Hepatocyte (in vitro differentiated cells): ENCODE data around the gene PSMB8. TPM values are rescaled to one million over a fixed set of nuclear protein-coding genes. Genes with fewer than 3 reads are reported as not detected.
A peak's percentile ranks its signal among the peaks of the same experiment; 100 is the strongest.

Experiments used
- DNase-seq: peaks from one replicate; pipeline ENCODE4 v3.0.0-alpha.2; 2016; ENCODE audit warnings: low spot score
- H2AFZ ChIP-seq: fragments of 200-600 bp; sonication (generic); 2 replicates; pipeline ENCODE4 v1.6.0; 2016; ENCODE audit warnings: antibody characterized with exemption, mild to moderate bottlenecking
- H3K27ac ChIP-seq: fragments of 200-600 bp; sonication (generic); 2 replicates; pipeline ENCODE4 v1.5.1; 2016; ENCODE audit warnings: mild to moderate bottlenecking
- H3K27me3 ChIP-seq: fragments of 200-600 bp; sonication (generic); 2 replicates; pipeline ENCODE4 v1.6.1; 2016
- H3K36me3 ChIP-seq: fragments of 200-600 bp; sonication (generic); replicated peaks from 2 replicates; pipeline ENCODE4 v1.5.1; 2016; ENCODE audit warnings: low read depth; ENCODE audit not compliant: insufficient read depth
- H3K4me1 ChIP-seq: fragments of 200-600 bp; sonication (generic); 2 replicates; pipeline ENCODE4 v1.5.1; 2016; ENCODE audit warnings: mild to moderate bottlenecking, moderate library complexity; ENCODE audit not compliant: insufficient read depth
- H3K4me2 ChIP-seq: fragments of 200-600 bp; sonication (generic); 2 replicates; pipeline ENCODE4 v1.6.0; 2016
- H3K4me3 ChIP-seq: fragments of 200-600 bp; sonication (generic); 2 replicates; pipeline ENCODE4 v1.5.1; 2016; ENCODE audit warnings: mild to moderate bottlenecking
- H3K79me2 ChIP-seq: fragments of 200-600 bp; sonication (generic); 2 replicates; pipeline ENCODE4 v1.6.0; 2017; ENCODE audit warnings: mild to moderate bottlenecking
- H3K9me2 ChIP-seq: fragments of 200-600 bp; sonication (generic); replicated peaks from 2 replicates; pipeline ENCODE4 v1.6.0; 2017; ENCODE audit warnings: mild to moderate bottlenecking; ENCODE audit not compliant: insufficient read depth
- H3K9me3 ChIP-seq: fragments of 200-600 bp; sonication (generic); 2 replicates; pipeline ENCODE4 v1.5.1; 2016; ENCODE audit warnings: low read depth, mild to moderate bottlenecking
- H4K20me1 ChIP-seq: fragments of 200-600 bp; sonication (generic); 2 replicates; pipeline ENCODE4 v1.6.0; 2016; ENCODE audit warnings: mild to moderate bottlenecking; ENCODE audit not compliant: insufficient read depth, poor library complexity, severe bottlenecking
- EZH2 ChIP-seq: fragments of 200-600 bp; sonication (generic); IDR thresholded peaks from 2 replicates; pipeline ENCODE4 v1.6.1; 2016; ENCODE audit warnings: antibody characterized with exemption, mild to moderate bottlenecking, borderline replicate concordance
- EZH2phosphoT487 ChIP-seq: fragments of 200-600 bp; sonication (generic); IDR thresholded peaks from one replicate; pipeline ENCODE4 v1.6.1; 2018; ENCODE audit warnings: antibody characterized with exemption, mild to moderate bottlenecking, low read depth, moderate library complexity; ENCODE audit not compliant: unreplicated experiment, severe bottlenecking
- WGBS: methylation state at CpG from one replicate; pipeline ENCODE4 v1.1.6; 2016; ENCODE audit warnings: low lambda C conversion rate; ENCODE audit errors: missing lambda C conversion rate; 5-methylcytosine and 5-hydroxymethylcytosine counted together
- polyA plus RNA-seq: library from polyadenylated mRNA; unstranded; fragments of >200 nt; fragmentation: Nextera tagmentation; extraction: Ambion mirVana; gene quantifications from 2 replicates; pipeline ENCODE4 v1.2.1, GENCODE V29; 2016
- total RNA-seq: library from RNA; depleted of rRNA; stranded (reverse); fragments of >200 nt; gene quantifications from 2 replicates; pipeline ENCODE4 v1.2.3, GENCODE V29; 2014
- TF ChIP-seq, protein P1 (sequence below): fragments of 200-600 bp; sonication (generic); IDR thresholded peaks from 2 replicates; pipeline ENCODE4 v1.5.1; 2016; ENCODE audit warnings: antibody characterized with exemption, mild to moderate bottlenecking; ENCODE audit not compliant: poor library complexity

Gene PSMB8
- total and polyA plus RNA-seq, 2 experiments from 2014 or later = 18.6 to 19.1 TPM

DNA sequence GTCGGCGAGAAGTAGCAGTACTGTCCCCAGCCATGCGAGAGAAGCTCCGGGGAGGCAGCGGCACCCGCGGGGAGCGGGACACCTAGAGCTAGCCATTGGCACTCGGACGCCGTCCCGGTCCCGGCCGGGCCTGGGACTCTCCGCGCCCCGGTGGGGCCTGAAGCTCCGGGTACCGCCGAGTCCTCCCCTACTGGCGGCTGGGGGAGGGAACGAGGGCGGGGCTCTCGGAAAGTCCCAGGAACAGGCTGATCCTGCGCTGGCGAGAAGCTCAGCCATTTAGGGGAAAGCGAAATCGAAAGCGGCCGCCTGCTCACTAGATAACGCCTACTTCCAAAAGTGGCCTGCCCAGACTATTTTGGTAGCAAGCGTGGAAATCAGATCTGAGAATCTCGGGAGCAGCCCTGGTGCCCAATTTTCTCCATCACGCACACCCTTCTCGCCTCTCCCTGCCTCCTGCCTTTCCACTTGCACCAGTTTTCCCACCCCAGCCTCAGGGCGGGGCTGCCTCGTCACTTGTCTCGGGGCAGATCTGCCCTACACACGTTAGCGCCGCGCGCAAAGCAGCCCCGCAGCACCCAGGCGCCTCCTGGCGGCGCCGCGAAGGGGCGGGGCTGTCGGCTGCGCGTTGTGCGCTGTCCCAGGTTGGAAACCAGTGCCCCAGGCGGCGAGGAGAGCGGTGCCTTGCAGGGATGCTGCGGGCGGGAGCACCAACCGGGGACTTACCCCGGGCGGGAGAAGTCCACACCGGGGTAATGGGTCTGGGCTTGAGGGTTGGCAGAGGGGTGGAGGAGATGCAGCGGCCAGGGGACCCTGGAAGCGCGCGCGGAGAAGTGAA is 9.9 kb upstream of the PSMB8 start, which contains the start of the genes PSMB9 and TAP1:
PSMB9 (plus strand) TSS at position 652 of the 835 bp plus-strand sequence; CDS start at position 690, 38 bp downstream.
TAP1 (minus strand) TSS at position 164 of the 835 bp plus-strand sequence; CDS start at position 96, 68 bp downstream.
- peaks cover 9% of the 10 kb centered on the region for H3K4me1 ChIP-seq

DNA sequence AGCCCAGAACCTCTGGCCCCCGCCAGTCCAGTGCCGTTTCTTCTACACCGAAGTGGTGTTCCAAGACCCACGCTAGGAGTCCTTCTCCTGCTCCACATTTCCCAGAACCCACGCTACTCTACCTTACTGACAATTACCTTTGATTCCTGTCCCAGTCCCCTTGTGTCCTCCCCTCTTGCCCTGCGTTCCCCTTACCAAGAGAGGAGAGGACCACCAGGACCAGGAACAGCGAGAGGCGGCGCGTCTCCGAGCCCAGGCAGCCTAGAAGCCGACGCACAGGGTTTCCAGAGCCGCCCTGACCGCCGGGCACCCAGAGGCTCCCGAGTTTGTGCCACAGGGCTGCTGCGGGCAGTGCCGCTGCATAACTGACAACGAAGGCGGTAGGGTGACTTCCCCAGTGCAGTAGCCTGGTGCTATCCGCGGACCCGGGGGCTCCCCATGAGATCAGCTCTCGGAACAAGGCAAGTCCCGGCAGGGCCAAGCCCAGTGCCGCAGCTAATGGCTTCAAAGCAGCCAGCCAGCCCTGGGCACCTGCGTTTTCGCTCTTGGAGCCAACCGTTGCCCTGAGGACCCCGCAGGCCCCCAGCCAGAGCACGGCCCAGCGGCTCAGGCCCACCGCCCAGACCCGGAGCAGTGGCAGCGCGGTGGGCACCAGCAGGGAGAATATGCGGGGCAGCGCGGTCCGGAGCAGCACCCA is 9.1 kb upstream of the PSMB8 start:
- 3% methylated on average over 41 of the region's 41 CpGs for WGBS
- Histone ChIP-seq H3K36me3 (no peaks in the 10 kb centered on the region), H2AFZ (peak overlapping the region; percentile 79), H3K4me3 (peak overlapping the region; percentile 68), H3K27me3 (peaks cover 35% of the 10 kb centered on the region), H3K79me2 (no peaks in the 10 kb centered on the region), H4K20me1 (no peaks in the 10 kb centered on the region), H3K4me2 (peak overlapping the region; percentile 100), H3K27ac (peak overlapping the region; percentile 91), H3K4me1 (peaks cover 9% of the 10 kb centered on the region), H3K9me3 (no peaks in the 10 kb centered on the region), H3K9me2 (no peaks in the 10 kb centered on the region)
- TF ChIP-seq, protein P1, sequence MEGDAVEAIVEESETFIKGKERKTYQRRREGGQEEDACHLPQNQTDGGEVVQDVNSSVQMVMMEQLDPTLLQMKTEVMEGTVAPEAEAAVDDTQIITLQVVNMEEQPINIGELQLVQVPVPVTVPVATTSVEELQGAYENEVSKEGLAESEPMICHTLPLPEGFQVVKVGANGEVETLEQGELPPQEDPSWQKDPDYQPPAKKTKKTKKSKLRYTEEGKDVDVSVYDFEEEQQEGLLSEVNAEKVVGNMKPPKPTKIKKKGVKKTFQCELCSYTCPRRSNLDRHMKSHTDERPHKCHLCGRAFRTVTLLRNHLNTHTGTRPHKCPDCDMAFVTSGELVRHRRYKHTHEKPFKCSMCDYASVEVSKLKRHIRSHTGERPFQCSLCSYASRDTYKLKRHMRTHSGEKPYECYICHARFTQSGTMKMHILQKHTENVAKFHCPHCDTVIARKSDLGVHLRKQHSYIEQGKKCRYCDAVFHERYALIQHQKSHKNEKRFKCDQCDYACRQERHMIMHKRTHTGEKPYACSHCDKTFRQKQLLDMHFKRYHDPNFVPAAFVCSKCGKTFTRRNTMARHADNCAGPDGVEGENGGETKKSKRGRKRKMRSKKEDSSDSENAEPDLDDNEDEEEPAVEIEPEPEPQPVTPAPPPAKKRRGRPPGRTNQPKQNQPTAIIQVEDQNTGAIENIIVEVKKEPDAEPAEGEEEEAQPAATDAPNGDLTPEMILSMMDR = no peak
- TF ChIP-seq EZH2phosphoT487 = no peak
- TF ChIP-seq EZH2 = no peak
- DNase-seq = peak; percentile 60

More for the DNA sequence above, 9.9 kb upstream of the PSMB8 start, which contains the start of the genes PSMB9 and TAP1:
- Histone ChIP-seq H3K36me3 (no peaks in the 10 kb centered on the region), H3K27ac (peak within 1 kb of the TSS; percentile 91), H3K27me3 (peaks cover 35% of the 10 kb centered on the region), H3K4me3 (peak within 1 kb of the TSS; percentile 68), H3K4me2 (peak within 1 kb of the TSS; percentile 100), H4K20me1 (no peaks in the 10 kb centered on the region), H3K79me2 (no peaks in the 10 kb centered on the region), H3K9me2 (no peaks in the 10 kb centered on the region), H2AFZ (peak within 1 kb of the TSS; percentile 79), H3K9me3 (no peaks in the 10 kb centered on the region)
- TF ChIP-seq, protein P1 = peak; percentile 78
- no peak for TF ChIP-seq EZH2phosphoT487
- DNase-seq = peak; percentile 97
- under 1% methylated on average over 65 of the region's 68 CpGs for WGBS

DNA sequence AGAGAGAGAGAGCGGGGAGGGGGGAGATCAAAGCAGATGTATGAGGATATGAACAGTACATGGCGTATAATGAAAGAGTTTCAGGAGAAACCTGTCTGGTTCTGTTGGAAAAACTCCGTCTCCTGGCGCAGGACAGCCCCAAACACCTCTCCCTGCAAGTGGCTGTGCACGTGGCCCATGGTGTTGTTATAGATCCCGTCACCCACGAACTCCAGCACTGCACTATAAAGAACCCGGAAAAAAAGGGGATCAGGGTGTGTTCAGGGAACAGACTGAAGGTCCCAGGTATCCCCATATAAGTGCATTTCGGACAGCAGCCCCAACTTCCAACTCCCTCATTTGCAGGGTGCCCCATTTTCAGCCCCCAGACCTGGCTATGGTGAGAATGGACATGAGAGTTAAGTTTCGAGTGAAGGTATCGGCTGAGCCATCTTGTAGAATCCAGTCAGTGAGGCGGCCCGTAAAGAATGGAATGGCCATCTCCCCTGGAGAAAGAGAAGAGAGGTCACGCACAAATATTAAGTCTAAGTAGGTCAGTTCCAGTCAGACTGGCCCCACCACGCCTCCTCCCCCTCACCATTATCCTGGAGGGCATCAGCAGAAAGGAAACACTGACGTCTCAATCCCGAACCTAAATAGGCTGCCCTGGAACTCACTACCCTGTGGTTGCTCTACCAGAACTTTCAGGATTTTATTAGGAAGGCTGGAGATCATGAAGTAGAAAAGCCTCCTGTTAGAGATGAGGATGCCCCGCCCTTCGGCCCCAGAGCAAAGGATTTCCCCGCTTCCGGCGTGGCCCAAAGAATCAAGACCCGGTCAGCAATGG is 8.4 kb upstream of the PSMB8 start:
- H3K27me3 ChIP-seq = peaks cover 27% of the 10 kb centered on the region
- H2AFZ ChIP-seq = peak overlapping the region; percentile 79
- no peaks in the 10 kb centered on the region for H3K36me3 ChIP-seq
- peak overlapping the region; percentile 68 for H3K4me3 ChIP-seq
- no peaks in the 10 kb centered on the region for H4K20me1 ChIP-seq
- H3K9me3 ChIP-seq = no peaks in the 10 kb centered on the region
- peaks cover 9% of the 10 kb centered on the region for H3K4me1 ChIP-seq
- peak overlapping the region; percentile 91 for H3K27ac ChIP-seq
- no peaks in the 10 kb centered on the region for H3K9me2 ChIP-seq
- peak overlapping the region; percentile 100 for H3K4me2 ChIP-seq
- TF ChIP-seq, protein P1 = no peak
- no peak for TF ChIP-seq EZH2
- TF ChIP-seq EZH2phosphoT487 = no peak
- no peak for DNase-seq
- H3K79me2 ChIP-seq = no peaks in the 10 kb centered on the region
- WGBS = 60% methylated on average over 23 of the region's 23 CpGs
